ENCODE measurements around the gene FANCG.

The FANCG gene

GRCh38 chr9:35115680-35116538 lies 36.2 kb upstream of the FANCG start, which contains the start of gene ATOSB (continued):
- TF ChIP-seq ZBTB49 (tag by site-specific recombination; IDR thresholded peaks at IDR 0.05; ENCODE audit: low read depth) (no peak), TRIM28 (IDR thresholded peaks at IDR 0.05; ENCODE audit: borderline replicate concordance, low read length) (no peak), ZNF155 (tag by site-specific recombination; IDR thresholded peaks at IDR 0.05) (no peak), ZNF558 (tag by site-specific recombination; IDR thresholded peaks at IDR 0.05) (no peak), ZNF174 (tag by site-specific recombination; IDR thresholded peaks at IDR 0.05) (no peak), ZNF266 (tag by site-specific recombination; IDR thresholded peaks at IDR 0.05; ENCODE audit: low read depth) (no peak), MYNN (tag by site-specific recombination; IDR thresholded peaks at IDR 0.05; ENCODE audit: borderline replicate concordance) (no peak), ZNF423 (tag by site-specific recombination; IDR thresholded peaks at IDR 0.05) (no peak), ZNF544 (tag by site-specific recombination; IDR thresholded peaks at IDR 0.05) (no peak), KLF17 (tag by site-specific recombination; IDR thresholded peaks at IDR 0.05) (no peak), ZNF133 (tag by site-specific recombination; IDR thresholded peaks at IDR 0.05) (no peak), TCF7L2 (IDR thresholded peaks at IDR 0.05; ENCODE audit: borderline replicate concordance, low read depth, low read length) (no peak), ZNF677 (tag by site-specific recombination; IDR thresholded peaks at IDR 0.05) (no peak), ZNF488 (tag by site-specific recombination; IDR thresholded peaks at IDR 0.05) (no peak), ZNF211 (tag by site-specific recombination; IDR thresholded peaks at IDR 0.05; ENCODE audit: low read depth) (no peak), SALL2 (tag by site-specific recombination; IDR thresholded peaks at IDR 0.05; ENCODE audit: borderline replicate concordance) (no peak), ZNF221 (tag by site-specific recombination; IDR thresholded peaks at IDR 0.05; ENCODE audit: borderline replicate concordance) (no peak), ZFP3 (tag by site-specific recombination; IDR thresholded peaks at IDR 0.05; ENCODE audit: low read depth) (no peak), ZNF561 (tag by site-specific recombination; IDR thresholded peaks at IDR 0.05; ENCODE audit: borderline replicate concordance) (no peak), ZNF239 (tag by site-specific recombination; IDR thresholded peaks at IDR 0.05) (no peak), ZNF146 (tag by site-specific recombination; IDR thresholded peaks at IDR 0.05) (no peak), ZBTB7A (tag by site-specific recombination; IDR thresholded peaks at IDR 0.05; ENCODE audit: low read depth) (0 out of 2 replicates have a peak, but pooled peaks have one; percentile 12), ZBTB10 (tag by site-specific recombination; IDR thresholded peaks at IDR 0.05) (no peak), ZNF26 (tag by site-specific recombination; IDR thresholded peaks at IDR 0.05) (no peak), ZNF600 (tag by site-specific recombination; IDR thresholded peaks at IDR 0.05) (no peak), ZNF529 (tag by site-specific recombination; IDR thresholded peaks at IDR 0.05; ENCODE audit: insufficient replicate concordance) (no peak), ZNF280C (tag by site-specific recombination; IDR thresholded peaks at IDR 0.05) (no peak), SCRT1 (tag by site-specific recombination; IDR thresholded peaks at IDR 0.05; ENCODE audit: borderline replicate concordance) (0 out of 2 replicates have a peak, but pooled peaks have one; percentile 9), ZNF654 (tag by site-specific recombination; IDR thresholded peaks at IDR 0.05; ENCODE audit: low read depth) (no peak)

Data from HEK293 (cell line).